NOMO-1 treated with dmso at 0.1 percent for 144 hours (cell line): Measurements from ENCODE around the gene DIAPH1.

Source experiments
- DNase-seq: peaks from one replicate; lab custom pipeline; 2025; ENCODE audit not compliant: unreplicated experiment; lab: John Stamatoyannopoulos, UW

The DIAPH1 gene

DNA sequence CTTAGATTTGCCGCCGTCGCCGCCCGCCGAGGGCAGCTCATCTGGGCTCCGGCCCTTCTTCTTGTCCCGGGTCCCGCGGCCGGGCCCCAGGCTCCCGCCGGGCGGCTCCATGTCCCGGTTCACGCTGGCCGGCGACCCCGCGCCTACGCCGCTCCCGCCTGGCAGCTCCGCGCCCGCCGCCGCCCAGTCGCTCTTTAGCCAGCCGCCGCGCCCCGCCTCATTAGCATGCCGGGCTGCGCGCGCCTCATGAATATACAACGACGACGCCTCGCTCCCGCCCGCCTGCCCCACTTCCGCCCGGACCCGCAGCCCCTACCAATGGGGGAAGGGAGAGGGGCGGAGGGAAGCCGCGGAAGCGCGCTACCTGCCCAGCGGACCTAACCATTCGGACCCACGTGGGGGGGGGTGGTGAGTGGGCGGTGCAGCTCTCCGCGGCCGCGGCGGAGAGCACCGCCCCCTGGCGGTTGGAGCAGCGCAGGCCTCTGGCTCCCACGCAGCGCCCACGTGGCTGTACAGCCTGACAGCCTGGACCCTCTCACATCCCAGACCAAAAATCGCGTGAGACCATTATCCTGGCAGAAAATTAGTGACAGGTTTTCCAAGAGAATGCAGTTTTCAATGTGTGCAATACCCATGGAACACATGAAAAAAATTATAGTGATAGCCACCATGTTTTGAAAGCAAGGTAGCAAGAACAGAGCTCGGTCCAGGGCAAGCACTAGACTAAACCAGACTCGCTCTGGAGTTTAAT is at the start of gene DIAPH1:
Gene DIAPH1, minus strand, starts transcription at position 197 of the 751 bp plus-strand sequence. Its CDS starts 86 bp downstream, at position 111.
- peak; percentile 93 for DNase-seq

DNA sequence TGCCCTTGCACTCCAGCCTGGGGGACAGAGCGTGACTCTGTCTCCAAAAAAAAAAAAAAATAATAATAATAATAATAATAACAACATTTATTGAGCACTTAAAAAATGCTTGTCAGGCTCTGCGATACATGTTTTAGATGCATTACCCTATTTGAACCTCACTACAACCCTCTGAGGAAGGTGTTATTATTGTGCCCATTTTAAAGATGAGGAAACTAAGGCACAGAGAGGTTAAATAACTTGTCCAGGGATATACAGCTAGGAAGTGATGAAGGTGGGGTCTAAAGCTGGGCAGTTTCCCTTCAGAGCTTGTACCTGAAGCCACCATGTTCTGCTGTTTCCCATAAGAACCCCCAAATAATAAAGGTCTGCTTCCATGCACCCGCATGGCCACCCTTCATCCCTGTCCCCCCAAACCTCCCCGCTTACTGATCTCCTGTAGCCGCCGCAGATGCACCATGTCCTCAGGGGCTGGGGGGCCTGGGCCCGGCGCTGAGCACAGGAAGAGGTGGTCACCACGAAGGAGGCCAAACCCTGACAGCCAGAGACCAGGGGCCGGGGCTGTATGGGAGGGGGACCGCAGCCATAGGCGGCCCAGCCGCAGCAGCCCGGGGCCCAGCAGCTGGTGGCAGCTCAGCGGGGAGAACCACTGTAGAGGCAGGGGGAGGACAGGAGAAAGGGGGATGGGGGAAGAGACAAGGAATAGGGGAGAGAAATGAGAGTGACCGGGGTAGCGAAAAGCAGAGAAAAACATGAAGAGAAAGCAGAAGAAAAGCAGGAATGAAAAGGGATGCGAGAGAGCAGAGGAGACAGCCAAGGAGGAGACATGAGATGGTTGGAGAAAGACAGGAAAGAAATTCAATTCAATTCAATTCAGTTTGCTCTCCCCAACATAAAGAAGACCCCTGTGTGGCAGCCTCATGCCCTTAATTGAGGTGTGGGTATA is 47.5 kb upstream of the DIAPH1 start:
- no peak for DNase-seq

- peak; percentile 67 for DNase-seq
Measured at GRCh38 chr5:141664733-141665461, 46.1 kb upstream of the DIAPH1 start.

DNA sequence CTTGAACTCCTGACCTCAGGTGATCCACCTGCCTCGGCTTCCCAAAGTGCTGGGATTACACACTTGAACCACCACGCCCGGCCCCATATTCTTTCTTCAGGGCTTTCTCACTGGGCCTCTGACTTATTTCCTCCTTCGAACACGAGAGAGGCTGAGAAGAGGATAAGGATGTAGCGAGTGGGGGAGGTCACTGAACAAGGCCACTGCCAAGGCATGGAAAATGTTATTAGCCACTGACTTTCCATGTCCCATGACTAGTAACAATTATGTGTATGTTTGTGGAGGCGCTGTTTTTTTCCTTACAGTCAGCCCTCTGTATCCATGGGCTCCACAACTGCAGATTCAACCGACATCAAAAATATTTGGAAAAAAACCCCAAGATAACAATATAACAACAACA is 44.7 kb upstream of the DIAPH1 start:
- DNase-seq, result no peak

- DNase-seq, result no peak
Measured at GRCh38 chr5:141662028-141662427, 43.2 kb upstream of the DIAPH1 start.

DNA sequence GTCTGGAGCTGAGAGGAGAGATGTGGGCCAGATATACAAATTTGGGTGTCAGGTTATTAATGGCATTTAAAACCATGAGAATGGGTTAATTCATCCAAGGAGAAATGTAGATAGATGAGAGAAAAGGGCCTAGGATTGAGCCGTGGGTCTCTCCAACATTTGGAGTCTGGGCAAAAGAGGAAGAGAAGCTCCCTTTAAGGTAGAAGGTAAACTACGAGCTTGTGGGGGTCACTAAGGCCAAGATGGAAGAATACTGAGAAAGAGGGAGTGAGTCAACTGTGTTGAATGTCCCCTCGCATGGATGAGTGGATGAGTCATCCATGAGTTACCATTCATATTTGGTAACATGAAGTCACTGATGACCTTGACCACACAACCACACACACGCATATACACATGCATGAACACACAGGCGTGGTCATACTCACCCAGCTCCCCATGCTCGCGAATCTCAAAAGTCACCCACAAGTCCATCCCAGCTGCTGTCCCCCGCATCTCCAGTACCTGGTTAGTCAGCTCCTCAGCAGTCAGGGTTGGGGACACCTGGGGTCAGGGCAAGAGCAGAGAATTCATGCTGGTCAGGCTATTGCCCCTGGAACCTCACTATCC is 39.2 kb upstream of the DIAPH1 start:
- DNase-seq, result no peak

- no peak for DNase-seq
Measured at GRCh38 chr5:141657404-141657803, 38.6 kb upstream of the DIAPH1 start.

GRCh38 chr5:141656396-141656795 is 37.6 kb upstream of the DIAPH1 start:
- DNase-seq, result no peak

DNA sequence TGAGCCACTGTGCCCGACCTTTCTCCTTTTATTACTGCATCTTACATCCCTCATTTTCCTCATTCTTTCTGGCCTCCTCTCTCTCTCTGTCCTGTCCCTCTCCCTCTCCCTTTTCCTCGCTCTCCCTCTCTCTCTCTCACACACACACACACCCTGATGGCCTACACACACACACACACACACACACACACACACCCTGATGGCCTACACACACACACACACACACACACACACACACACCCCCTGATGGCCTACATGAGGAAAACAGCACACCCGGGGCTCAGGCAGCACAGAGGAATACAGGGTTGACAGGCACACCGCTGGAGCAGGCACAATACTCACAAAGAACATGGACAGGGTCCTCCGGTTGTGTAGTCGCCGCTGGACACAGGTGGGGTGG is 36.2 kb upstream of the DIAPH1 start:
- no peak for DNase-seq

- no peak for DNase-seq
Measured at GRCh38 chr5:141654298-141654697, 35.5 kb upstream of the DIAPH1 start.

- no peak for DNase-seq
Measured at GRCh38 chr5:141651728-141652105, 32.9 kb upstream of the DIAPH1 start.

GRCh38 chr5:141650851-141651727 is 32.3 kb upstream of the DIAPH1 start, which contains the start of gene FCHSD1:
Gene FCHSD1, minus strand, starts transcription at chr5:141651418. Its CDS starts 50 bp downstream, at chr5:141651368.
- DNase-seq, result peak; percentile 62

- no peak for DNase-seq
Measured at GRCh38 chr5:141649972-141650371, 31.2 kb upstream of the DIAPH1 start.

DNA sequence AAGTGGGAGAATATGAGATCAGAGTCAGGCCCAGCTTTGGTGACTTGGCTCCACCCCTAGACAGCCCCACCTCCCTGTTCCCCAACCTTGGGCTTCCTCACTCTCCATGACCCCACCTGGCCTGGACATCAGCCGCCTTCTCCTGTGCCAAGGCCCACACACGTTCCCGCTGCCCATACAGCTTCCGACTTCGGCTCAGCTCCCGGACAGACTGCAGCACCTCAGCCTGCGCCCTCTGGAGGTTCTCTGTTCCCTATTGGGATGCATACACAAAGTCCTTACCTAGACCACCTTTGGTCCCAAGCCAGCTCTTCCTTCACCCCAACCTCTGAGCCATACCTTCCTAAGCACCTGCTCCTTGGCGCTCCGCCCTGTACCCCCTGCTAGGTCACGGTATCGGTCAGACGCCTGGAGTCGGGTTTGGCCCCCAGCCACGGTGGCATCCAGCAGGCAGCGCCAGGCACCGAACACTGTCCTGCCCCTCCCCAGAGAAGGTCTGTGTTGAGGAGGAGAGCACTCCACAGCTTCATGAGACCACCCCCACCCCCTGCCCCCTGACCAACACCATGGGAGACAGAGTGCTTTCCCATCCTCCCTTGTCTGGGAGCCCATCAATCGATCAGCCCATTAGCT is 30.4 kb upstream of the DIAPH1 start:
- DNase-seq, result no peak

- DNase-seq, result no peak
Measured at GRCh38 chr5:141647851-141648250, 29.1 kb upstream of the DIAPH1 start.

DNA sequence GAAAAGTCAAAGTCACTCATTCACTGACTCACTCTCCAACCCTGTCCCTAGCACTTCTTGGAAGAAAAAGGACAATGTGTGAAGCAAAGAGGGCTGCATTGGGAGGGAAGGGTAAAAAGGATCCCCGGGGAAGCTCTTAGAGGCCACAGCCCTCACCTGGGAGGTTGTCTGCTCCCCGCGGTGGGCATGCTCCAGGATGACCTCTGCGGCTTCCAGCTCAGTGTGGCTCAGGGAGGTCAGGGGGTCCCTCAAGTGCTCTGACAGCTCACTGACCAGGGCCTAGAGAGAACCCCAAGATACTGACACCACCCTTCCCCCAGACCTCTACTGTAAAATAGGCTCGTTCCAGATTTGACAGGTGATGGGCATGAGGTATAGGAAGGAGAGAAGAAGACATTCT is 28.4 kb upstream of the DIAPH1 start:
- no peak for DNase-seq

GRCh38 chr5:141646026-141646425 is 27.2 kb upstream of the DIAPH1 start:
- no peak for DNase-seq

- DNase-seq, result no peak
Measured at GRCh38 chr5:141641634-141642267, 23.0 kb upstream of the DIAPH1 start.

DNA sequence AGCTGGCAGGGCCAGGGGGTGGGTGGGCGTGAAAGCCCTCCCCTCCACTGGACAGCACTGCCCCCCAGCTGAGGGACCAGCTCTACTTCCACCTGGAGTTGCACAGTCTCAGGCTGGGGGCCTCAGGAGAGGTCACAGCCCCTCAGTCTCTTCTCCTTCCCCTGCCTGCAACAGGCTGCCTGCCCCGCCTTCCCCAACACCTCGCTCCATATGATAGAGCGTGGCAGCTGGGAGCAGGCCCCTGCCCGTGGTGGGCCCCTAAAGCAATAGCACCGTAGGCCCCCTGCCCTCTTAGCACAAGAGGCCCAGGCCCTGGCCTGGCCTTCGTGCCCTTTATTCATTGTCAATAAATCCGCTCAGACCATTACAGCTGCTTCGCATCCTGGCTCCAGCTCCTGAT is 21.9 kb upstream of the DIAPH1 start:
- DNase-seq, result no peak
